K562 (cell line): Measurements from ENCODE around the gene MTHFR.

ENCODE experiments used
- GTF2E2 ChIP-seq: fragments of 200-800 bp; sonication (Bioruptor generic); IDR thresholded peaks from 2 replicates; pipeline ENCODE4 v1.6.1; 2016; ENCODE audit warnings: missing genetic modification characterization, missing compliant biosample characterization
- MEF2A ChIP-seq: IDR thresholded peaks from 2 replicates; pipeline ENCODE4 v1.6.1; 2011; ENCODE audit warnings: low read depth, mild to moderate bottlenecking, low read length, moderate library complexity; ENCODE audit not compliant: control insufficient read depth
- SP2 ChIP-seq: IDR thresholded peaks from 2 replicates; pipeline ENCODE4 v1.6.1; 2011; ENCODE audit warnings: mild to moderate bottlenecking, low read depth, low read length, moderate library complexity; ENCODE audit not compliant: poor library complexity, severe bottlenecking; ENCODE audit errors: extremely low read depth
- ZHX1 ChIP-seq: fragments of 150-350 bp; conservative IDR thresholded peaks from 2 replicates; pipeline ENCODE4 v1.6.1; 2014; ENCODE audit warnings: low read length
- ZNF551 ChIP-seq: fragments of 250-450 bp; sonication (Bioruptor Pico); IDR thresholded peaks from 2 replicates; pipeline ENCODE4 v1.5.0; 2021; ENCODE audit warnings: mild to moderate bottlenecking, moderate library complexity
- ZNF707 ChIP-seq: fragments of 250-450 bp; sonication (Bioruptor Pico); conservative IDR thresholded peaks from 2 replicates; pipeline ENCODE4 v1.8.0; 2022; ENCODE audit warnings: inconsistent platforms, mild to moderate bottlenecking, moderate library complexity
- TF ChIP-seq, protein P1 (sequence below), 3 experiments: IDR thresholded peaks in 2 of 3; conservative IDR thresholded peaks in 1 of 3; 2 replicates each; pipeline ENCODE4 v1.5.1; 2011 to 2012; ENCODE audit warnings: low read length in 3 of 3, mild to moderate bottlenecking in 3 of 3, control low read depth in 2 of 3, improper control_type of control experiment in 1 of 3, inconsistent platforms in 1 of 3, low read depth in 1 of 3, mixed read lengths in 1 of 3, moderate library complexity in 1 of 3; ENCODE audit not compliant: insufficient read depth in 2 of 3

GRCh38 chr1:11802973-11803885 is 2.5 kb downstream of the MTHFR start:
- no peak for TF ChIP-seq SP2
- TF ChIP-seq, protein P1, sequence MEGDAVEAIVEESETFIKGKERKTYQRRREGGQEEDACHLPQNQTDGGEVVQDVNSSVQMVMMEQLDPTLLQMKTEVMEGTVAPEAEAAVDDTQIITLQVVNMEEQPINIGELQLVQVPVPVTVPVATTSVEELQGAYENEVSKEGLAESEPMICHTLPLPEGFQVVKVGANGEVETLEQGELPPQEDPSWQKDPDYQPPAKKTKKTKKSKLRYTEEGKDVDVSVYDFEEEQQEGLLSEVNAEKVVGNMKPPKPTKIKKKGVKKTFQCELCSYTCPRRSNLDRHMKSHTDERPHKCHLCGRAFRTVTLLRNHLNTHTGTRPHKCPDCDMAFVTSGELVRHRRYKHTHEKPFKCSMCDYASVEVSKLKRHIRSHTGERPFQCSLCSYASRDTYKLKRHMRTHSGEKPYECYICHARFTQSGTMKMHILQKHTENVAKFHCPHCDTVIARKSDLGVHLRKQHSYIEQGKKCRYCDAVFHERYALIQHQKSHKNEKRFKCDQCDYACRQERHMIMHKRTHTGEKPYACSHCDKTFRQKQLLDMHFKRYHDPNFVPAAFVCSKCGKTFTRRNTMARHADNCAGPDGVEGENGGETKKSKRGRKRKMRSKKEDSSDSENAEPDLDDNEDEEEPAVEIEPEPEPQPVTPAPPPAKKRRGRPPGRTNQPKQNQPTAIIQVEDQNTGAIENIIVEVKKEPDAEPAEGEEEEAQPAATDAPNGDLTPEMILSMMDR (IDR thresholded peaks at IDR 0.05 in 2 of 3, conservative IDR thresholded peaks at IDR 0.05 in 1 of 3; ENCODE audit: insufficient read depth in 2 of 3, low read depth in 1 of 3, low read length in 3 of 3), result no peak
- no peak for TF ChIP-seq ZHX1
- TF ChIP-seq ZNF707 (CRISPR knock-in tag), result no peak
- TF ChIP-seq ZNF551, result no peak
- TF ChIP-seq MEF2A, result no peak
- no peak for TF ChIP-seq GTF2E2
